Activated CD4-positive, alpha-beta T cell treated with anti-CD3 and anti-CD28 coated beads, Interleukin-2, amount 10 ng/mL, durations not matched to agents 7 days and 5 days (primary cell): Measurements from ENCODE around the gene ADAMTSL4. TPM values are rescaled to one million over a fixed set of nuclear protein-coding genes. Genes with fewer than 3 reads are reported as not detected.
"Not testable (repeated sequence)": the region's sequence is repeated elsewhere in the genome, so short reads cannot be mapped to it uniquely, and the experiment has no call there.

Experiments
- CTCF ChIA-PET: fragments of 350-600 bp; sonication (Branson Sonifier 250); formaldehyde crosslinking; loops from one replicate; lab custom pipeline; 2021; ENCODE audit warnings: antibody characterized with exemption; lab: Charles Lee
- POLR2A ChIA-PET: fragments of 350-600 bp; sonication (Branson Sonifier 250); formaldehyde crosslinking; loops from one replicate; lab custom pipeline; 2021; ENCODE audit warnings: antibody characterized with exemption; lab: Charles Lee
- DNase-seq: peaks from one replicate; pipeline ENCODE4 v3.0.0-alpha.2; 2020
- H3K27ac Mint-ChIP-seq: one replicate; pipeline ENCODE4 v1.8.0; 2021; ENCODE audit warnings: mild to moderate bottlenecking, moderate library complexity, mixed read lengths
- H3K27me3 Mint-ChIP-seq: one replicate; pipeline ENCODE4 v1.8.0; 2021; ENCODE audit warnings: mixed read lengths
- H3K36me3 Mint-ChIP-seq: one replicate; pipeline ENCODE4 v1.8.0; 2021; ENCODE audit warnings: low read depth, mixed read lengths
- H3K4me1 Mint-ChIP-seq: one replicate; pipeline ENCODE4 v1.8.0; 2021; ENCODE audit warnings: mixed read lengths
- H3K4me3 Mint-ChIP-seq: one replicate; pipeline ENCODE4 v1.8.0; 2021; ENCODE audit warnings: mild to moderate bottlenecking, moderate library complexity, mixed read lengths
- H3K9me3 Mint-ChIP-seq: one replicate; pipeline ENCODE4 v1.8.0; 2021; ENCODE audit warnings: mixed read lengths
- total RNA-seq, 2 experiments: library from RNA; stranded (reverse); gene quantifications; one replicate each; pipeline ENCODE4 v1.2.3, GENCODE V29; 2021

ADAMTSL4 gene
- total RNA-seq, 2 experiments from 2014 or later, result 0.06 to 0.15 TPM

- POLR2A ChIA-PET, result not testable (repeated sequence)
Observed at GRCh38 chr1:150581962-150582361, 32.8 kb downstream of the ADAMTSL4 start.

GRCh38 chr1:150582371-150582770, 33.2 kb downstream of the ADAMTSL4 start:
- Mint-ChIP-seq H3K9me3 (no peaks in the 10 kb centered on the region), H3K27ac (no peak overlapping the region), H3K27me3 (no peaks in the 10 kb centered on the region), H3K4me3 (no peak overlapping the region), H3K36me3 (peaks cover 25% of the 10 kb centered on the region), H3K4me1 (peaks cover 19% of the 10 kb centered on the region)
- POLR2A ChIA-PET, result no interaction called here
- CTCF ChIA-PET, result interaction anchor here (0.8 to 1.0 kb wide), 2 partner anchors 11 to 22 kb away, joined by 3 to 4 read pairs; no protein-coding TSS in a partner anchor
- no peak for DNase-seq

More at GRCh38 chr1:150581962-150582361, 32.8 kb downstream of the ADAMTSL4 start:
- H3K27ac Mint-ChIP-seq, H3K9me3 Mint-ChIP-seq, H3K4me3 Mint-ChIP-seq, H3K27me3 Mint-ChIP-seq, DNase-seq: not testable (repeated sequence)
- H3K36me3 Mint-ChIP-seq, result peaks cover 29% of the 10 kb centered on the region
- CTCF ChIA-PET, result interaction anchor here (1.0 kb wide), 1 partner anchor 11 kb away, joined by 4 read pairs; no protein-coding TSS in a partner anchor
- H3K4me1 Mint-ChIP-seq, result peaks cover 19% of the 10 kb centered on the region

GRCh38 chr1:150596095-150596892, 47.1 kb downstream of the ADAMTSL4 start:
- H3K4me3 Mint-ChIP-seq, result no peak overlapping the region
- H3K27ac Mint-ChIP-seq, result no peak overlapping the region
- no peaks in the 10 kb centered on the region for H3K27me3 Mint-ChIP-seq
- no peaks in the 10 kb centered on the region for H3K9me3 Mint-ChIP-seq
- ChIA-PET POLR2A (no interaction called here), CTCF (interaction anchor here (0.6 kb wide), 1 partner anchor 269 kb away, joined by 4 read pairs; no protein-coding TSS in a partner anchor)
- H3K4me1 Mint-ChIP-seq, result peaks cover 14% of the 10 kb centered on the region
- H3K36me3 Mint-ChIP-seq, result peaks cover 21% of the 10 kb centered on the region
- no peak for DNase-seq

GRCh38 chr1:150596976-150597375, 47.8 kb downstream of the ADAMTSL4 start:
- Mint-ChIP-seq H3K9me3 (no peaks in the 10 kb centered on the region), H3K27me3 (no peaks in the 10 kb centered on the region), H3K4me3 (no peak overlapping the region), H3K4me1 (peaks cover 14% of the 10 kb centered on the region), H3K36me3 (peaks cover 21% of the 10 kb centered on the region), H3K27ac (no peak overlapping the region)
- ChIA-PET CTCF (interaction anchor here (0.6 kb wide), 1 partner anchor 268 kb away, joined by 4 read pairs; no protein-coding TSS in a partner anchor), POLR2A (no interaction called here)
- DNase-seq, result no peak

- Mint-ChIP-seq H3K36me3 (peaks cover 21% of the 10 kb centered on the region), H3K4me1 (peaks cover 14% of the 10 kb centered on the region)
- H3K9me3 Mint-ChIP-seq, H3K27me3 Mint-ChIP-seq, H3K27ac Mint-ChIP-seq, H3K4me3 Mint-ChIP-seq, POLR2A ChIA-PET, DNase-seq: not testable (repeated sequence)
- CTCF ChIA-PET, result interaction anchor here (0.7 kb wide), 1 partner anchor 10 kb away, joined by 3 read pairs; no protein-coding TSS in a partner anchor
Observed at GRCh38 chr1:150598346-150598745, 49.1 kb downstream of the ADAMTSL4 start.

- CTCF ChIA-PET, result interaction anchor here (1.0 kb wide), 1 partner anchor 10 kb away, joined by 3 read pairs; no protein-coding TSS in a partner anchor
- Mint-ChIP-seq H3K4me3 (no peak overlapping the region), H3K36me3 (peaks cover 17% of the 10 kb centered on the region), H3K9me3 (no peaks in the 10 kb centered on the region), H3K27me3 (no peaks in the 10 kb centered on the region), H3K4me1 (peaks cover 15% of the 10 kb centered on the region), H3K27ac (no peak overlapping the region)
- POLR2A ChIA-PET, result no interaction called here
- no peak for DNase-seq
Observed at GRCh38 chr1:150601540-150601939, 52.3 kb downstream of the ADAMTSL4 start.

GRCh38 chr1:150602372-150602771, 53.2 kb downstream of the ADAMTSL4 start:
- POLR2A ChIA-PET, H3K27ac Mint-ChIP-seq, H3K9me3 Mint-ChIP-seq, H3K27me3 Mint-ChIP-seq, H3K4me3 Mint-ChIP-seq, DNase-seq: not testable (repeated sequence)
- peaks cover 16% of the 10 kb centered on the region for H3K4me1 Mint-ChIP-seq
- peaks cover 19% of the 10 kb centered on the region for H3K36me3 Mint-ChIP-seq
- CTCF ChIA-PET, result interaction anchor here (0.6 to 1.0 kb wide), 2 partner anchors 9 to 165 kb away, joined by 3 to 4 read pairs; no protein-coding TSS in a partner anchor

- Mint-ChIP-seq H3K27ac (no peak overlapping the region), H3K4me1 (peaks cover 13% of the 10 kb centered on the region), H3K27me3 (no peaks in the 10 kb centered on the region), H3K4me3 (no peak overlapping the region), H3K36me3 (peaks cover 19% of the 10 kb centered on the region), H3K9me3 (no peaks in the 10 kb centered on the region)
- CTCF ChIA-PET, result interaction anchor here (1.0 to 1.4 kb wide), 3 partner anchors 10 to 42 kb away, joined by 4 to 5 read pairs (median 4); no protein-coding TSS in a partner anchor
- DNase-seq, result no peak
- POLR2A ChIA-PET, result no interaction called here
Observed at GRCh38 chr1:150603711-150604110, 54.5 kb downstream of the ADAMTSL4 start.

GRCh38 chr1:150604226-150604588, 55.0 kb downstream of the ADAMTSL4 start:
- Mint-ChIP-seq H3K4me1 (peaks cover 13% of the 10 kb centered on the region), H3K9me3 (no peaks in the 10 kb centered on the region), H3K4me3 (no peak overlapping the region), H3K36me3 (peaks cover 19% of the 10 kb centered on the region), H3K27me3 (no peaks in the 10 kb centered on the region), H3K27ac (no peak overlapping the region)
- CTCF ChIA-PET, result interaction anchor here (1.1 to 1.4 kb wide), 3 partner anchors 10 to 43 kb away, joined by 3 to 4 read pairs (median 4); no protein-coding TSS in a partner anchor
- no peak for DNase-seq
- POLR2A ChIA-PET, result no interaction called here

GRCh38 chr1:150605451-150605731, 56.2 kb downstream of the ADAMTSL4 start:
- not testable (repeated sequence) for DNase-seq, H3K4me3 Mint-ChIP-seq, H3K27me3 Mint-ChIP-seq, H3K9me3 Mint-ChIP-seq, H3K27ac Mint-ChIP-seq
- ChIA-PET POLR2A (interaction anchor here (0.7 kb wide), 1 partner anchor 42 kb away, joined by 4 read pairs; no protein-coding TSS in a partner anchor), CTCF (interaction anchor here (0.5 to 1.4 kb wide), 6 partner anchors 9 to 147 kb away, joined by 3 to 5 read pairs (median 3); no protein-coding TSS in a partner anchor)
- Mint-ChIP-seq H3K36me3 (peaks cover 13% of the 10 kb centered on the region), H3K4me1 (peaks cover 17% of the 10 kb centered on the region)

- Mint-ChIP-seq H3K9me3 (no peaks in the 10 kb centered on the region), H3K4me3 (no peak overlapping the region), H3K36me3 (peaks cover 10% of the 10 kb centered on the region), H3K27me3 (no peaks in the 10 kb centered on the region), H3K4me1 (peaks cover 24% of the 10 kb centered on the region), H3K27ac (no peak overlapping the region)
- ChIA-PET CTCF (interaction anchor here (0.8 to 1.4 kb wide), 2 partner anchors 12 to 46 kb away, joined by 3 read pairs; no protein-coding TSS in a partner anchor), POLR2A (no interaction called here)
- no peak for DNase-seq
Observed at GRCh38 chr1:150606463-150607142, 57.4 kb downstream of the ADAMTSL4 start.

- Mint-ChIP-seq H3K36me3 (peaks cover 21% of the 10 kb centered on the region), H3K4me1 (peaks cover 39% of the 10 kb centered on the region), H3K27me3 (no peaks in the 10 kb centered on the region), H3K9me3 (no peaks in the 10 kb centered on the region), H3K4me3 (no peak overlapping the region), H3K27ac (no peak overlapping the region)
- POLR2A ChIA-PET, result no interaction called here
- CTCF ChIA-PET, result interaction anchor here (0.6 to 2.7 kb wide), 7 partner anchors 16 to 761 kb away, joined by 3 to 10 read pairs (median 4); partner anchors contain the start of gene MCL1
- DNase-seq, result no peak
Observed at GRCh38 chr1:150609732-150610131, 60.5 kb downstream of the ADAMTSL4 start.
